Left colon (tissue), 2 donors: Measurements from ENCODE around the gene WDR70. TPM values are rescaled to one million over a fixed set of nuclear protein-coding genes. Genes with fewer than 3 reads are reported as not detected.
"Not testable (repeated sequence)": the region's sequence is repeated elsewhere in the genome, so short reads cannot be mapped to it uniquely, and the experiment has no call there.

Source experiments
- ATAC-seq: fragments of 200-7000 bp; cut with Tn5 transposase; one replicate; pipeline ENCODE4 v1.9.1; 2020; ENCODE audit warnings: mild to moderate bottlenecking, moderate library complexity
- DNase-seq, 2 donors: peaks; one replicate each; pipeline ENCODE4 v3.0.0-alpha.2; 2020
- intact Hi-C, 2 donors: fragments of 100-400 bp; cut with DNase I in 1 of 2; cut with micrococcal nuclease in 1 of 2; formaldehyde crosslinking; loops; one replicate each; pipeline versions ENCODE4 v1.11.2 to v1.14.0; 2022; cut with DNase I, micrococcal nuclease
- total RNA-seq, 2 donors: library from RNA; stranded (reverse); fragmentation: NEBNext Ultra II Directional; extraction: Animal tissue kit (Norgen Biotek cat#: 25700); gene quantifications; one replicate each; pipeline ENCODE4 v1.2.1, GENCODE V29; 2021
- donor health status: DM: no; HTN: no; CAD: no.
- donor health status: DM: yes; HTN: yes; CAD: no.

WDR70 gene
- total RNA-seq, 2 donors from 2014 or later = 20.3 to 28.6 TPM

GRCh38 chr5:37791321-37791720 lies 412.2 kb downstream of the WDR70 start:
- ATAC-seq = no peak
- intact Hi-C loops = no loop called here
- DNase-seq = no peak

- intact Hi-C loops = no loop called here
- ATAC-seq (no peak), DNase-seq (no peak)
Observed at GRCh38 chr5:37792975-37793631, 414.0 kb downstream of the WDR70 start.

DNA sequence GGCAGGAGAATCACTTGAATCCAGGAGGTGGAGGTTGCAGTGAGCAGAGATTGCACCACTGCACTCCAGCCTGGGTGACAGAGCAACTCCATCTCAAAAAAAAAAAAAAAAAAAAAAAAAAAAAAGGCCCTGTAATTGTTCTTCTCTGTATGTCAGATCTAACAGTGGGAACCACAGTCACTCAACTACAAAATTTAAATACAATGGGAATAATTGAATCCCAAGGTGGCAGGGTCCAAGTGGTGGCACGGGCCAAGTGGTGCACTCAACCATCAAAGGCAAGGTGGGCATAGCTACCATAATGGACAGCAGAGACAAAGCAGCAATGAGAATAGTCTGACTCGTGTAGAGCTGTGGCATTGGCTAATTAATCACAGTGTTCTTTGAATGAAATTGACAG lies 416.2 kb downstream of the WDR70 start:
- intact Hi-C loops, DNase-seq: not testable (repeated sequence)

GRCh38 chr5:37796435-37796834 lies 417.3 kb downstream of the WDR70 start:
- intact Hi-C loops, ATAC-seq, DNase-seq: not testable (repeated sequence)

More for the DNA sequence above, 416.2 kb downstream of the WDR70 start:
- not testable (repeated sequence) for ATAC-seq

GRCh38 chr5:37799865-37800421 lies 420.8 kb downstream of the WDR70 start:
- peak; percentile 56 for ATAC-seq
- DNase-seq = no peak
- intact Hi-C loops = no loop called here

DNA sequence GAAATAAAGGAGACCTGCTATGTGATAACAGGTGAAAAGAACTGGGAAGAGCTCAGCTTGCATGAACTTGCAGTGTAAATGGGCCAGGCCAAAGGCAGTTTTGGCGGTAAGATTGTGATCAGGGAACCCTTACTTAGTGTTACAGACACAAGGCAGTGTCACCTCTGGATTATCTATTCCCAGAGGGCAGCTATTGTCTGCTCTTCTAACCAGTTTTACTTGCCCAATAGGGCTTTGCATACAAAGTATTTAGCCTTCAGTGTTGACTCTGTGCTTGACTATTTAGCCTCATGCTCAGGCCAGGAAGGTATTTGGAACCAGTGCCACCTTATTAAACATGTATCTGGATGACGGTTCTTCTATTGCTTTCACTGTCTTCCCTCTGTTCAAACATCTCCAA lies 422.4 kb downstream of the WDR70 start:
- DNase-seq (no peak), ATAC-seq (no peak)
- intact Hi-C loops = no loop called here

Other genes starting within 250 kb of the WDR70 start
- gene CPLANE1, start 129.9 kb upstream of the WDR70 start, total RNA-seq = 10 to 100 TPM; 10.2 to 10.9 TPM
- 10 to 100 TPM; 14.1 to 15.7 TPM for gene NUP155, start 8.2 kb upstream of the WDR70 start, total RNA-seq